DMS79 treated with DMSO at 0.1 percent for 48 hours (cell line): Measurements from ENCODE around the gene KCNQ5.
"Not testable (repeated sequence)": the region's sequence is repeated elsewhere in the genome, so short reads cannot be mapped to it uniquely, and the experiment has no call there.

Source experiments
- DNase-seq: peaks from one replicate; lab custom pipeline; 2025; lab: John Stamatoyannopoulos, UW

The KCNQ5 gene

DNA sequence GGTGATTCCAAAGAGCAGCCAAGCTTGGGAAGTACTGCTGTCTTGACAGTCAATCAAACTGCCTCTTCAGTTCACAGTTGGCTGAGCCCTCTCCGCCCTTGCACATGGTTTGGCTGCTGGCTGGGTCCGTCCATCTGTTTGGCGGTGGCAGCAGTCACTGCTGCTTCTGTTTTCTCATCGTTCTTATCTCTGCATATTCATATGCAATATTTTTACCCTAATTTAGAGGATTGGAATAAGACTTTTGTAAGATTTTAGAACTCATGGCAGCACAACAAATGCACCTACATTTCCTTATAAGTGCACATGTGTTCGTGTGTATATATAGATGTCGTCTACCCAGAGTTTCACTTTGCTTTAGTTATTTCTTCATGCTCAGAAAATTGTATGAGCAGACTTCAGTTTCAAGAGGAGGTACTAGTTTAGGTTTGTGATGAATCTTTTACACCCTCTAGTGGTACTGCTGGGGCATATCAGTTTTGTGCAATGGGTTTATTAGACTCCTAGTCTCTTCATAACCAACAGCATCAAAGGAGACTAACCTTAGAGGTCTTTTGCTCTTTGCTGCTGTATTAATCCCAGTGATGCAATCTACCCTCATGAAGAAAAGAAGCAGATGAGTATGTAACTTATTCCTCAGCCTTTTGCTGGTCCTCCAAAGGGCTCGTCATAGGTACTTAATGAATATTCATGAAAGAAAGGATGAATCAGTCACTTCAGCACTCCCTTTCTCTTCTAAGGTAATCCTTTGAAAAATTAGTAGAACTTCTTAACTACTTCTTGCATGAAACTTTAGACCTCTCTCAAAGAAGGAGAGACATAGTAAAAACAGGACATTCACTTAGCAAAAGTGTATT, 559.1 kb downstream of the KCNQ5 start:
- DNase-seq = peak; percentile 71

DNA sequence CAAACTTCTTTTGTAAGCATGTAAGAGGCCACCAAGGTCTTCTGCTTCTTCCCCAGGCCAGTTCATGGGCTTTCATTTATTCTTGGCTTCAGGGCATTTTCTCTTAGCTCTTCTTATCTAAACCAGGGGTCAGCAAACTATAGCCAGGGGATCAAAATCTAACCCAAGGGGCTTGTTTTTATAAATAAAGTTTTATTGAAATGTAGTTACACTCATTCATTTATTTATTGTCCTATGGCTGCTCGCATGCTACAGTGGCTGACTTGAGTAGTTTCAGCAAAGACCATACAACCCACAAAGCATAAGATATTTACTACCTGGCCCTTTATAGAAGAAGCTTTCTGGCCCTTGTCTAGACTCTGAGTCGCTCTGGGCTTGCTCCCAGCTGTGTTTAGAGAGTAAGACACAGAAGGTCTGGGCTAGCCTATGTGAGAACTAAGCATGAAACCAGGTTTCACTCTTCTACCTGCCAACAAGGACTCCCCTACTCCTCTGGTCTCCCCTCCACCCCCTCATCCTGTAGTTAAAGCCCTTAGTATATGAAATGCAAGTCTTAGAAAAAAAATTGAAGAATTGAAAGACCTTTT, 560.2 kb downstream of the KCNQ5 start:
- no peak for DNase-seq

DNA sequence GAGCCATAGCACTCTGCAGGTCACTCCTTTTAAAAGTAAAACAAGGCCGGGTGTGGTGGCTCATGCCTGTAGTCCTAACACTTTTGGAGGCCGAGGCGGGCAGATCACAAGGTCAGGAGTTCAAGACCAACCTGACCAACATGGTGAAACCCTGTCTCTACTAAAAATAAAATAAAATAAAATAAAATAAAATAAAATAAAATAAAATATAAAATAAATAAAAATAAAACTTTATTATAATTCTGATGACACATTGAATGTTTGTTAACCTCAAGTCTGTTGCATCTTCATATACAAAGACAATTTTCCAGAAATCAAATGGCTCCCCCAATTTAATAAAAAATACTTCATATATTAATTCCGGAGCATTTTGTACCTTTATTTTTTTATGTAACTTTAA, 571.4 kb downstream of the KCNQ5 start:
- DNase-seq = not testable (repeated sequence)

DNA sequence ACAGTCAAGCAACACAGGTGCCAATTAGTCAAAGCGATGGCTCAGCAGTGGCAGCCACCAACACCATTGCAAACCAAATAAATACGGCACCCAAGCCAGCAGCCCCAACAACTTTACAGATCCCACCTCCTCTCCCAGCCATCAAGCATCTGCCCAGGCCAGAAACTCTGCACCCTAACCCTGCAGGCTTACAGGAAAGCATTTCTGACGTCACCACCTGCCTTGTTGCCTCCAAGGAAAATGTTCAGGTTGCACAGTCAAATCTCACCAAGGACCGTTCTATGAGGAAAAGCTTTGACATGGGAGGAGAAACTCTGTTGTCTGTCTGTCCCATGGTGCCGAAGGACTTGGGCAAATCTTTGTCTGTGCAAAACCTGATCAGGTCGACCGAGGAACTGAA, 572.9 kb downstream of the KCNQ5 start:
- no peak for DNase-seq

DNA sequence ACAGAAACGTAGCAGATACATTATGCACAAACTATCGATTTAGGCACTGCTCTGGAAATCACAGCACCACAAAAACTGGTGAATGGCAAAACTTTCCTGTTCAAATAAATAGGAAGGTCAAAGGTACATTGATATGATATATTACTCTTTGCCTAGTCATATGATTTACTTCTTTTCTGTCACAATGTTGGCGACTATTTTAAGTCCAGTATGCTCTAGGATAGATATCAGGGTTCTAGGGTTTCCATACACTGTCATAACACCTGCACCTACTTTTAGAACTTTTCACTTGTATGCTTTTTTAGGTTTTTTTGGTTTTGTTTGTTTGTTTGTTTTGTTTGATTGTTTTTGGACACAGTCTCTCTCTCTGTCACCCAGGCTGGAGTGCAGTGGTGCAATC, 578.4 kb downstream of the KCNQ5 start:
- no peak for DNase-seq

DNA sequence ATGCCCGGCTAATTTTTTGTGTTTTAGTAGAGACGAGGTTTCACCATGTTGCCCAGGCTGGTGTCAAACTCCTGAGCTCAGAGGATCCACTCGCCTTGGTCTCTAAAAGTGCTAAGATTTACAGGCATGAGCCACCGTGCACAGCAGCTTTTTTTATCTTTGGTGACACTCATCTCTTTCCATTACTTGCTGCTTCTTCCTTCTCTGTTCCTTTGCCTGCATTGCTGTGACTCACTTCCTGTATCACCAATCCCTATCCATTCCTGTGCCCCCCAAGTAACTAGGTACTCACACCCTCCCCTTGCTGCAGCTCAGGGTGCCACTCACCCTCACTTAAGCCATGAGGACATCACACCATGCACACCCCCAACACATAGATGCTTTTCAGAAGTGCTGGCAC, 578.9 kb downstream of the KCNQ5 start:
- DNase-seq = no peak

DNA sequence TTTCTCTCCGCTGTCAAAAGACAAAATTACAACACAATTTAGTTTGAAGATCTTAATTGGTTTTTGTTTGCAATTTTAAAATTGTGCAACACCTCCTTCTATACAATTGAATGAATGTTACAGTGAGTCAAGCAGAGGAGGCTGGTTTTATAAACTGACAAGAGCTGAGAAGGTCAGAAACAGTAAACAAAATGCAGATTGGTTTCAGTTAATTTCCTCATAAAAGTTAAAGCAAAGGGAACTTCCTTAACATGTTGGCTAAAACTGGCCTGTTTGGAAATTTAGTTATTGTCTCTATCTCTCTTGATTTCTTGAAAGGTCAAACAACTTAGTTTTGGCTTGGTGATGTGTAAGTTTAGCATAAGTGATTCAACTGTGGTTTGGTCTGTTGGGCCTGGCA, 581.2 kb downstream of the KCNQ5 start:
- no peak for DNase-seq

DNA sequence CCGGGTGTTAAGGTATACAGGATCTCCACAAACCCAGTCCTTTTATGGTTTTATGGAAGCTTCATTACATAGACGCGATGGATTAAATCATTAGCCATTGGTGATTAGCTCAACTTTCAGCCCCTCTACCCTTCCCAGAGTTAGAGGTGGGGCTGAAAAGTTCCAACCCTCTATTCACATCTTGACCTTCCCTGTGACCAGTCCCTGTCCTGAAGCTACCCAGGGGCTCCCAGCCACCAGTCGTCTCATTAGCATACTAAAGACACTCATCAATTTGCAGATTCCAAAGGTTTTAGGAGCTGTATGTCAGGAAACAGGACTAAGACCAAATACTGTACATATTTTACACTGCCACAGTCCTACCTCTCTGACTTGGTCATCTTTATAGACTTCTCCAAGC, 582.4 kb downstream of the KCNQ5 start:
- DNase-seq = no peak

DNA sequence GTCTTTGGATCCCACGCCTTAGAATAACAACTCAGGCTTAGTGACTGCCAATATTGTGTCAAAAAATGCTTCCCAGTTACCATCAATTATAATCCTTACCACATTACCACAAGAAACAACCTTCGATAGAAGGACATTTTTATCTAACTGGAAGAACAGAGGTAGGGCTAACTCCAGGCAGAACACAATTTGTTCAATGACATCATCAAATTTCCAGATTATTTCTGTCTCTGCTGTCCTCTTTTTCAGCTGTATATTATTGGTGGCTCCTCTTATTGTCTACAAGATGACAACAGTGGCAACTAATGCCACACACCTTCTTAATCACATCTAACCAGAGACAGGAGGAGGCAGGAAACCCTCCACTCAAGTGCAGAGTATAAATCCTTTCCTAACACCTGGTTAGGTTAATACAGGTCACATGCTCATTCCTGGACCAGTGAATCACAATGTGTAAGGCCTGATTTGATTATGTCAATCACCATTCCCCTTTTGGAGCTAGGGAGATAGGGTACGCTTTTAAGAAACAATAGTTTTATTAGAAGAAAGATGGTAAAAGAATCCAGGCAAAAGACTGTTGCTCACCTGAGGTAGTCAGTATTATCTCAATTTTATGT, 585.5 kb downstream of the KCNQ5 start:
- DNase-seq = no peak

DNA sequence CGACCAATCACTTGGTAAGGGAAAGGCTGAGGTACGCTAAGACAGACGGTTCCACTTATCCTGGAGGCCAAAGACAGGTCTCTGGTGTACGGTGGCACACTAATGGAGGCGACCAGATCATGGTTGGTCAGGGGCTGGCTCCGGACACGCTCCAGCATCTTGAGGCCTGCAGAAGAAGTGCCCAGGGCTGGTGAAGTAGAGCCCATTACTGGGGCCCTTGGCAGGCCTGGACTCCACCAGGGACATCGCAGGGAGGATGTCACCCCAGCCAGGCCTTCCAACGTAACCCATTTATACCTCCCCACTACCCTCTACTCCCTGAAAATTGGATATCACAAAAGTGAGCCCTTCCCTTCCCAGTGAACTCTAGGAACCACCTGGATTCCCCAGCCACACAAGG, 587.3 kb downstream of the KCNQ5 start:
- DNase-seq = no peak

DNA sequence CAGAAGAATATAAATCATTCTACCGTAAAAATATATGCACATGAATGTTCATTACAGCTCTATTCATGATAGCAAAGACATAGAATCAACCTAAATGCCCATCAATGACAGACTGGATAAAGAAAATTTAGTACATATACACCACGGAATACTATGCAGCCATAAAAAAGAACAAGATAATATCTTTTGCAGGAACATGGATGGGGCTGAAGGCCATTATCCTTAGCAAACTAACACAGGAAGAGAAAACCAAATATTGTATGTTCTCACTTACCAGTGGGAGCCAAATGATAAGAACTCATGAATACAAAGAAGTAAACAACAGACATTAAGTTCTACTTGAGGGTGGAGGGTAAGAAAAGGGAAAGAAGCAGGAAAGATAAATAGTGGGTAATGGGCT, 595.0 kb downstream of the KCNQ5 start:
- DNase-seq = no peak

DNA sequence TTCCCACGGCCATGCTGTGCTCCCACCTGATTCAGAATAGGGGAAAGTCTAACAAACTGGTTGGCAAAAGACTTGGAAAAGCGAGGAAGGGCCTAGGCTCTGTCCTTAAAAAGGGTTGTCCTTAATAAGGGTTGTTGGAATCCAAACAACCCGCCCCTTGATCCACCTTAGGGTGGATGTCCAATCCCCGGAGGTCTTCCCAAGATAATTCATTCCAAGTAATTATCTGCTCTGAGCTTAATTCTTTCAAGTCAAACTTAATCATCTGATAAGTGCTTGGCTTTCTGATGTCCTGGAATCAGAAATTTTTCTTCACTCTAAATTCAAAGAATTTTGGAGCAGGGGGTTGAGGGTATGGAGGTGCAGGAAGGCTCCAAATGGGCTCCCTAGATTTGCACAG, 603.5 kb downstream of the KCNQ5 start, which contains the start of gene KHDC1L:
TSS of gene KHDC1L (minus strand) at position 101 of the 400 bp plus-strand sequence. CDS start at position 13, 88 bp downstream.
- DNase-seq = no peak

DNA sequence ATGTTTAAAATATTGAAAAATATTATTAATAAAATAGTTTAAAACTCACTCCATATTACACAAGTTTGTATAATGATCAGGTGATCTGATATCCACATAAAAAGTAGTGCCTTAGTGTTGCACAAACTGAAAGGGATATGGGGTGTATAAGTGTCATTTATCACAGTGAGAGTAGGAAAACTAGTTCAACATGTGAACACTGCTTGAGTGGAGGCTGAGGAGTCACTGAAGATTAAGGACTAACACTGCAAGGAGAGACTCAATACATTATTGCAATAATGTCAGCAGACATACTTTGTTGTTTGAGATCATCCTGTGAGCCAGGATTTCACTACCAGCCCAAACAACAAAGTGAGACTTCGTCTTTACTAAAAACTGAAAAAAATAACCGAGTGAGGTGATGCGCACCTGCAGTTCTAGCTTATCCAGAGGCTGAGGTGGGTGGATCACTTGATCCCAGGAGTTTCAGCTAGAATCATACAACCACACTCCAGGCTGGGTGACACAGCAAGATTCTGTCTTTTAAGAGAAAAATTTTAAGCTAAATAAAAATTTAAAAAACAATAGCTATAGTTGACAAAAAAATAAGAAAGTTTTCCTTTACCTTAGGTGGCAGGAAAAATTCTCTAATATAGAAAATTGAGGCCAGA, 605.9 kb downstream of the KCNQ5 start:
- no peak for DNase-seq

DNA sequence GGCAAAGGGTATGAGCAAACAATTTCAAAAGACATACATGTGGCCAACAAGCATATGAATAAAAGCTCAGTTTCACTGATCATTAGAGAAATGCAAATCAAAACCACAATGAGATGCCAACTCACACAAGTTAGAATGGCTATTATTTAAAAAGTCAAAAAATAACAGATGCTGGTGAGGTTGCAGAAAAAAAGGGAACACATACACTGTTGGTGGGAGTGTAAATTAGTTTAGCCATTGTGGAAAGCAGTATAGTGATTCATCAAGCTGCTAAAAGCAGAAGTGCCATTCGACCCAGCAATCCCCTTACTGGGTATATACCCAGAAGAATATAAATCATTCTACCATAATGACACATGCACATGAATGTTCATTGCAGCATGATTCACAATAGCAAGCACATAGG, 610.1 kb downstream of the KCNQ5 start:
- DNase-seq = no peak

DNA sequence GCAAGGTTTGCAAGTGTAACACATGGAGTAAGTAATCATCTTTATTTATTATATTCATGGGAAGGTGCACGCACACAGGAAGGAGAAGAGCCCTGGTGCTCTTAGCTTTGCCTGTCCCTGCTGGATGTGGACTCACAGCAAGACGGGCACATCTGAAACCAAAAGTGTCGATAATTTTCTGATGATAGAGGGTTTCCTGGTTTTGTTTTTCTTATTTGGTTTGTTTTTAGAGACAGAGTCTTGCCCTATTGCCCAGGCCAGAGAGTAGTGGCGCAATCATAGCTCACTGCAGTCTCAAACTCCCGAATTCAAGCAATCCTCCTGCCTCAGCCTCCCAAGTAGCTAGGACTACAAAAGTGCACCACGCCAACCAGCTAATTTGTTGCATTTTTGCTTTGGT, 611.2 kb downstream of the KCNQ5 start:
- DNase-seq = no peak

DNA sequence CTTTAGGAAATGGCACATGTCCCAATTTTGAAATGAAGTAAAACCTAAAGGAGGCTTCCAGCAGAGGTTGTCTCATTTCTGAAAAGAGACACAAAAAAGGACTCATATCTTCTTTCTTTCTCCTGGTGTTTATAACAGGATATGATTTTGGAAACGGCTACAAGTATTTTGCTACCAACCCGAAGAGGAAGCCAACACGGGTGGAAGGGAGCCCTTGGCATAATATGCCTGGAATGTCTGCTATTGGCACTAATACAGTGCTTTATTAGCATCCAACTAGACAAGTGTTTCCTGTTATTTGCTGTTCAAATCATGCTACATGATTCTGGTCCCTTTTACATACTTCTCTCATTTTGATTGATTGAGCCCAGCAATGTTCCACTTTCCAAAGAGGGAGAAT, 612.1 kb downstream of the KCNQ5 start:
- not testable (repeated sequence) for DNase-seq

DNA sequence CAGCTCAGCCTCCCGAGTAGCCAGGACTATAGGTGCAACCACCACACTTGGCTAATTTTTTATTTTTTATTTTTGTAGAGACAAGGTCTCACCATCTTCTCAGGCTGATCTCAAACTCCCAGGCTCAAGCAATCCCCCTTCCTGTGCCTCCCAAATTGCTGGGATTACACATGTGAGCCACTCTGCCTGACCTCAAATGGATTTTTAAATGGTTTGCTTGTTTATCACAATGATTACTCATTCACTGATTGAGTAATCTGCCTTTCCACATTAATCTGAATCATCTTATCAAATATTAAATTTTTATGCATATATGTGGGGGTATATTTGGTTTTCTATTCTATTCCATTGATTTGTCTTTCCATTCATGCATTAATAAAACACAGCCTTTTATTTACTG, 612.9 kb downstream of the KCNQ5 start:
- DNase-seq = no peak

DNA sequence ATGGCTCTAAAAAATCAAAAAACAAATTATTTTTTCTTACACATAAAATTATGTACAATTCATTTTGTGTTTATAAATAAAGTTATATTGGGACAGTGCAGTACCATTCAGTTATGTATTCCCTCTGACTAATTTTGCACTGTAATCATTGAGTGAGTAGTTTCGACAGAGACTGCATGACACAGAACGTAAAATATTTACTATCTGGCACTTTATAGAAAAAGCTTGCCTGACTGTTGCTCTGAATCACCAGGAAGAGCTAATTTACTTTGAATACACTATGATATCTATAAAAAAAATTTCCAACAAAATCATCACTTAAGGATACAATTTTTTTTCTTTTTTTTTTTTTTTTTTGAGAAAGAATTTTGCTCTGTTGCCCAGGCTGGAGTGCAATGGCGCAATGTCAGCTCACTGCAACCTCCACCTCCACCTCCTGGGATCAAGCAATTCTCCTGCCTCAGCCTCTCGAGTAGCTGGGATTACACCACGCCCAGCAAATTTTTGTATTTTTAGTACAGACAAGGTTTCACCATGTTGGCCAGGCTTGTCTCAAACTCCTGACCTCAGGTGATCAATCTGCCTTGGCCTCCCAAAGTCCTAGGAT, 614.4 kb downstream of the KCNQ5 start:
- no peak for DNase-seq

DNA sequence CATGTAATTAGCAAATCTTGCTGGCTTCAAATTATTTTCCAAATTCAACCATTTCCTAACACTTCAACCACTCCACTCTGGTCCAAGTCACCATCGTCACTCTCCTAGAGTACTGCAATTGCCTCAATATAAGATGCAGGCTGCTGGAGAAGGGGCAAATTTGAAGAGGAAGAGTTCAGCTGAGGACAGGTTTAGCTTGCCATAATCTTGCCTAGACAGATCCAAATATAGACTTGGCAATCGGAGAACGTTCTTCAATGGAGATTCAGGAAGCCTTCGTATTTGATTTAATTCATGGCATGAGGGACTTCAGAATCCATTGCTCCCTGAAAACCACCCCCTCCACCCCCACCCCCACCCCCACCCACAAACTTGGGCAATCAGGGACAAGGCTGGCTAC, 618.9 kb downstream of the KCNQ5 start:
- no peak for DNase-seq

DNA sequence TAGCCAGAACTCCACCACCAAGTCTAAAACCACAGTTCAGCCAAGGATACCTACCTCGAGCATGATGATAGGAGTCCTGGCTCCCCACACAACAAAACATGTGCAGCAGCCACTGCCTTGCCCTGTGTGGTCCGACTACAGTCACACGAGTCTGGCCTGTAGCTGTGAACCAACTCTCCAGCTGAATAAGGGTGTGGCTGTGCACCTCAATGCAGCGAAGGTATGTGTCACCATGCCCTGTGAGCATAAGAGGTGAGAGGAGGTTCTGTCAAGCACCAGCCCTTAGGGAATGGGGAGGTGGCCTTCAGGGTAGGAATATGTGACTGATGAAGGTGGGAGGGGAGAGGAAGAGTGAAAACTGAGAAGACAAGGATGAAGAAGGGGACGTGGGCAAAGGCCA, 620.1 kb downstream of the KCNQ5 start:
- no peak for DNase-seq
